ENCODE data around the gene GRIA4. TPM values are rescaled to one million over a fixed set of nuclear protein-coding genes. Genes with fewer than 3 reads are reported as not detected.

GRIA4 gene
- total RNA-seq, 4 donors from 2014 or later, result 37.2 TPM; not detected in 3

GRCh38 chr11:105738986-105739795 is 129.3 kb downstream of the GRIA4 start:
- no peak for DNase-seq
- Histone ChIP-seq H3K27ac (no peak overlapping the region), H3K4me1 (no peaks in the 10 kb centered on the region), H3K4me3 (no peak overlapping the region), H3K36me3 (no peaks in the 10 kb centered on the region), H3K9me3 (no peaks in the 10 kb centered on the region), H3K27me3 (no peaks in the 10 kb centered on the region)
- intact Hi-C loops (cut with DNase I; ENCODE audit: low total_unique reads), result no loop called here
- TF ChIP-seq CTCF (IDR thresholded peaks at IDR 0.05) (no peak), POLR2A (IDR thresholded peaks at IDR 0.05) (no peak)

- intact Hi-C loops (cut with DNase I; ENCODE audit: low total_unique reads), result no loop called here
- no peak overlapping the region for H3K4me3 ChIP-seq
- DNase-seq, result no peak
These were observed 130.5 kb downstream of the GRIA4 start for GRCh38 chr11:105740164-105740903.

GRCh38 chr11:105741488-105742020 is 131.7 kb downstream of the GRIA4 start:
- Histone ChIP-seq H3K4me3 (no peak overlapping the region), H3K27ac (no peak overlapping the region), H3K4me1 (no peaks in the 10 kb centered on the region), H3K9me3 (no peaks in the 10 kb centered on the region), H3K27me3 (no peaks in the 10 kb centered on the region), H3K36me3 (no peaks in the 10 kb centered on the region)
- DNase-seq, result no peak
- TF ChIP-seq POLR2A (IDR thresholded peaks at IDR 0.05) (no peak), CTCF (IDR thresholded peaks at IDR 0.05) (no peak)
- intact Hi-C loops (cut with DNase I; ENCODE audit: low total_unique reads), result no loop called here

More at GRCh38 chr11:105740164-105740903, 130.5 kb downstream of the GRIA4 start:
- H3K27me3 ChIP-seq, result no peaks in the 10 kb centered on the region
- no peak for TF ChIP-seq CTCF (IDR thresholded peaks at IDR 0.05)
- no peak for TF ChIP-seq POLR2A (IDR thresholded peaks at IDR 0.05)
- H3K9me3 ChIP-seq, result no peaks in the 10 kb centered on the region
- H3K4me1 ChIP-seq, result no peaks in the 10 kb centered on the region
- H3K36me3 ChIP-seq, result no peaks in the 10 kb centered on the region
- H3K27ac ChIP-seq, result no peak overlapping the region

GRCh38 chr11:105754260-105754659 is 144.4 kb downstream of the GRIA4 start:
- no peak for DNase-seq
- Histone ChIP-seq H3K27ac (no peak overlapping the region), H3K4me1 (no peaks in the 10 kb centered on the region), H3K9me3 (no peaks in the 10 kb centered on the region), H3K4me3 (no peak overlapping the region), H3K27me3 (no peaks in the 10 kb centered on the region), H3K36me3 (no peaks in the 10 kb centered on the region)
- intact Hi-C loops (cut with DNase I; ENCODE audit: low total_unique reads), result no loop called here
- TF ChIP-seq POLR2A (IDR thresholded peaks at IDR 0.05), result no peak
- TF ChIP-seq CTCF (IDR thresholded peaks at IDR 0.05), result no peak

GRCh38 chr11:105754716-105755115 is 144.8 kb downstream of the GRIA4 start:
- no peaks in the 10 kb centered on the region for H3K36me3 ChIP-seq
- H3K4me3 ChIP-seq, result no peak overlapping the region
- intact Hi-C loops (cut with DNase I; ENCODE audit: low total_unique reads), result no loop called here
- H3K9me3 ChIP-seq, result no peaks in the 10 kb centered on the region
- no peaks in the 10 kb centered on the region for H3K27me3 ChIP-seq
- no peak for TF ChIP-seq CTCF (IDR thresholded peaks at IDR 0.05)
- no peak for TF ChIP-seq POLR2A (IDR thresholded peaks at IDR 0.05)
- H3K27ac ChIP-seq, result no peak overlapping the region
- no peaks in the 10 kb centered on the region for H3K4me1 ChIP-seq
- DNase-seq, result no peak

Data from uterus (tissue), 4 donors.